ENCODE results near the gene NCL. TPM values are rescaled to one million over a fixed set of nuclear protein-coding genes. Genes with fewer than 3 reads are reported as not detected.

NCL gene
- total and polyA plus RNA-seq, 4 donors = 83.1 to 139 (median 107) TPM

- no peak for TF ChIP-seq GABPA (IDR thresholded peaks at IDR 0.05 in 1 of 2, conservative IDR thresholded peaks at IDR 0.05 in 1 of 2)
Observed at GRCh38 chr2:231488331-231488730, 24.0 kb upstream of the NCL start (continued).

- TF ChIP-seq SP1 (IDR thresholded peaks at IDR 0.05) (no peak), HNF4A (conservative IDR thresholded peaks at IDR 0.05) (no peak), JUND (IDR thresholded peaks at IDR 0.05) (no peak), FOXA2 (IDR thresholded peaks at IDR 0.05) (no peak), FOXA1 (IDR thresholded peaks at IDR 0.05) (no peak), ATF3 (IDR thresholded peaks at IDR 0.05) (no peak), REST (IDR thresholded peaks at IDR 0.05) (no peak), GABPA (IDR thresholded peaks at IDR 0.05 in 1 of 2, conservative IDR thresholded peaks at IDR 0.05 in 1 of 2) (no peak), ZBTB33 (IDR thresholded peaks at IDR 0.05) (no peak), YY1 (IDR thresholded peaks at IDR 0.05) (no peak), RAD21 (IDR thresholded peaks at IDR 0.05) (no peak), HNF4G (IDR thresholded peaks at IDR 0.05) (no peak), MAX (IDR thresholded peaks at IDR 0.05) (no peak), RXRA (IDR thresholded peaks at IDR 0.05) (no peak), TAF1 (conservative IDR thresholded peaks at IDR 0.05) (no peak), CTCF (IDR thresholded peaks at IDR 0.05; ENCODE audit: low read depth, low read length, missing input control) (no peak)
- Histone ChIP-seq H3K36me3 (ENCODE audit: control insufficient read depth in 4 of 4, insufficient read depth in 3 of 4, low read depth in 1 of 4, low read length in 3 of 4) (no peaks in the 10 kb centered on the region), H3K27ac (ENCODE audit: low read depth in 1 of 2, low read length in 2 of 2) (no peak overlapping the region), H3K27me3 (ENCODE audit: control insufficient read depth in 4 of 4, insufficient read depth in 4 of 4, low read length in 3 of 4) (no peaks in the 10 kb centered on the region), H3K4me3 (ENCODE audit: low read depth in 1 of 3, low read length in 3 of 3) (no peak overlapping the region), H3K4me1 (ENCODE audit: control insufficient read depth in 4 of 4, insufficient read depth in 4 of 4, low read length in 3 of 4) (peaks cover 0 to 6% (median 3%) of the 10 kb centered on the region in 4 donors), H3K9me3 (ENCODE audit: control insufficient read depth in 4 of 4, low read length in 3 of 4) (no peaks in the 10 kb centered on the region), H3K9ac (ENCODE audit: low read depth in 1 of 2, low read length in 2 of 2) (no peak overlapping the region)
- 96% methylated on average over 6 of the region's 6 CpGs for WGBS
- no peak for DNase-seq (ENCODE audit: low spot score)
Observed at GRCh38 chr2:231486851-231487596, 22.7 kb upstream of the NCL start.

All from liver (tissue), 9 donors.